Uterus (tissue), 2 donors: ENCODE measurements around the gene STK17A.

ENCODE experiments used
- POLR2A ChIP-seq, 2 donors: fragments of 450-650 bp; IDR thresholded peaks; one replicate each; pipeline ENCODE4 v1.6.1; 2016; ENCODE audit warnings: antibody characterized with exemption in 2 of 2, mild to moderate bottlenecking in 1 of 2, moderate library complexity in 1 of 2
- TF ChIP-seq, protein P1 (sequence below), 4 experiments: fragments of 200-600 bp in 2 of 4; fragments of 450-650 bp in 2 of 4; sonication (generic) in 2 of 4; IDR thresholded peaks; one replicate each; pipeline ENCODE4 v1.5.1; 2016 to 2019; ENCODE audit warnings: antibody characterized with exemption in 4 of 4, mild to moderate bottlenecking in 2 of 4, moderate library complexity in 1 of 4

DNA sequence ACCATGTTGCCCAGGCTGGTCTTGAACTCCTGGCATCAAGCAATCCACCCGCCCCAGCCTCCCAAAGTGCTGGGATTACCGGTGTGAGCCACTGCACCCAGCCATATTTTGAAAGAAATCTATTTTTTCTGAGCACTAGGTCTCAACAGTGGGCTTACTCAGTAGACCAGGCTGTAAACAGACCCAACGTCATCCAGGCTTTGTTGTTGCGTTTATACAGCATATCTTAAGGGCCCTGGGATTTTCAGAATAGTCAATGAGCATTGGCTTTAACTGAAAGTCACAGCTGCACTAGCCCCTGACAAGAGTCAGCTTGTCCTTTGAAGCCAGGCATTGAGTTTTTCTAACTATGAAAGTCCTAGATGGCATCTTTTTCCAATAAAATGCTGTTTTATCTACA, 49.8 kb downstream of the STK17A start:
- no peak for TF ChIP-seq POLR2A (IDR thresholded peaks at IDR 0.05)
- TF ChIP-seq, protein P1, sequence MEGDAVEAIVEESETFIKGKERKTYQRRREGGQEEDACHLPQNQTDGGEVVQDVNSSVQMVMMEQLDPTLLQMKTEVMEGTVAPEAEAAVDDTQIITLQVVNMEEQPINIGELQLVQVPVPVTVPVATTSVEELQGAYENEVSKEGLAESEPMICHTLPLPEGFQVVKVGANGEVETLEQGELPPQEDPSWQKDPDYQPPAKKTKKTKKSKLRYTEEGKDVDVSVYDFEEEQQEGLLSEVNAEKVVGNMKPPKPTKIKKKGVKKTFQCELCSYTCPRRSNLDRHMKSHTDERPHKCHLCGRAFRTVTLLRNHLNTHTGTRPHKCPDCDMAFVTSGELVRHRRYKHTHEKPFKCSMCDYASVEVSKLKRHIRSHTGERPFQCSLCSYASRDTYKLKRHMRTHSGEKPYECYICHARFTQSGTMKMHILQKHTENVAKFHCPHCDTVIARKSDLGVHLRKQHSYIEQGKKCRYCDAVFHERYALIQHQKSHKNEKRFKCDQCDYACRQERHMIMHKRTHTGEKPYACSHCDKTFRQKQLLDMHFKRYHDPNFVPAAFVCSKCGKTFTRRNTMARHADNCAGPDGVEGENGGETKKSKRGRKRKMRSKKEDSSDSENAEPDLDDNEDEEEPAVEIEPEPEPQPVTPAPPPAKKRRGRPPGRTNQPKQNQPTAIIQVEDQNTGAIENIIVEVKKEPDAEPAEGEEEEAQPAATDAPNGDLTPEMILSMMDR (IDR thresholded peaks at IDR 0.05), result no peak
